Activated CD4-positive, alpha-beta T cell treated with anti-CD3 and anti-CD28 coated beads, Interleukin-2, Interleukin-6, amounts not matched to agents 100 ng/mL and 50 ng/mL, durations not matched to agents 16 hours and 8 hours (primary cell): ENCODE measurements around the gene MYO1B.

ENCODE experiments used
- DNase-seq: peaks from one replicate; pipeline ENCODE4 v3.0.0-alpha.2; 2020

Gene MYO1B

DNA sequence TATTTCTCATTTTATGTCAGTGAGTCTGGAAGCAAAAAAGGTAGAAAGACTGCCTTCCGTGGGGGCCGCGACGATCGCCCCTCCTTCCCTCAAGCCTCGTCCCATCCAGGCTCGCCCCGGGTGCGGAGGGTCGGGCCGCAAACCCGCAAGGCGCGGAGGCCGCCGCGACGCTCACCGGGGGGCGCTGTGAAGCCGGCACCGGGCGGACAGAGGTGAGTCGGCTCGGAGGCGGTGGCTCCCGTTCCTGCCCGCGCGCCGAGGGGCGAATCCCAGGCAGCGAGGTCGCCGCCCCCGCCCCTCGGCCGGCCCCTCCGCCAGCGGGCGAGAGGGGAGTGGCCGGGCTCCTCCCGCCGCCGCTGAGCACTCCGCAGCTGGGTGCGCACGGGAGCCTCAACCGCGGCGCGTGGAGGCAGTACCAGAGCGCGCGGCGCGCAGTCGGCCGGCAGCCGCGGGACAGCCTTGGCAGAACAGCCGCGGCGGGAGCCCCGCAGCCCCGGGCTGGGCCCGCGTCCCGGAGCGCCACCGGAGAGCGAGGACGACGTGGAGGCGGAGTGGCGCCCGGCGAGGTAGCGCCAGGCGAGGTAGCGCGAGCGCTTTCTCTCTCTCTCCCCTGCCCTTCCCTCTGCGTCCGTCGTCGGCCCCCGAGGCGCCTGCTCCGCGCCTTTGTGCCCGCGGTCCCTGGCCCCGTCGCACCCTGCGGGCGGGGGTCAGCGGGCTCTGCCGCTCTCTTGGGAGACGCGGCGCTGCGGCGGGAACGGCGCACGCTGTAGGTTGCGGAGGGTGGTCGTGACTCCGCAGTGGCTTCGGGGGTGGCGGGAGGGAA is at the start of gene MYO1B:
Gene MYO1B (plus strand): TSS at position 359 of the 823 bp plus-strand sequence. CDS start 31,492 bp downstream, outside the sequence.
- peak; percentile 65 for DNase-seq

- DNase-seq = no peak
Measured at GRCh38 chr2:191197096-191197495, 48.1 kb upstream of the MYO1B start.

- DNase-seq = no peak
Measured at GRCh38 chr2:191198271-191198670, 46.9 kb upstream of the MYO1B start.

DNA sequence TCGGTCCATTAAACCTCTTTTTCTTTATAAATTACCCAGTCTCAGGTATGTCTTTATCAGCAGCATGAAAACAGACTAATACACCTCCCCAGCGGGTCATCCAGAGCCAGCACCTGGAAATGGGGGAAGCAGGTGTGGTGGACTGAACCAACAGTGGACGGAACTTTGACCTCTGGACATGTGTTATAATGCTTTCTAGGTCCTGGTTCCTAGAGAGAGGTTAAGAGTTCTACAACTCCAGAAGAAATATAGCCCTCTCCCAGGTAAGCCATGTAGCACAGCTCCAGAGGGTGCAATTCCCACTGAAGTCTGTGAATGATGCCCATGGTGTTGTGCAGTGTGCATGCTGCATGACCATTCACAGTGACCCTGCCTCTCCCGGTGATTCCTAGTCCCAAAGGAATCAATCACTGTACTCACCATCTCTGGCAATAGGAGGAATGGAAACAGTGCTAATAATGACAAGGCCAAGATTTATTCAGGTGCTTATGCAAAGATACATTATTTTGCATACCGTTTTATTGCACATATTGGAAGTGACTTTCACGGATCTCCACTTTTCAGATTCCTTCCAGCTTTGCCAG is 45.2 kb upstream of the MYO1B start:
- no peak for DNase-seq

GRCh38 chr2:191200910-191201309 is 44.3 kb upstream of the MYO1B start:
- no peak for DNase-seq

GRCh38 chr2:191202209-191202721 is 42.9 kb upstream of the MYO1B start:
- DNase-seq = no peak

DNA sequence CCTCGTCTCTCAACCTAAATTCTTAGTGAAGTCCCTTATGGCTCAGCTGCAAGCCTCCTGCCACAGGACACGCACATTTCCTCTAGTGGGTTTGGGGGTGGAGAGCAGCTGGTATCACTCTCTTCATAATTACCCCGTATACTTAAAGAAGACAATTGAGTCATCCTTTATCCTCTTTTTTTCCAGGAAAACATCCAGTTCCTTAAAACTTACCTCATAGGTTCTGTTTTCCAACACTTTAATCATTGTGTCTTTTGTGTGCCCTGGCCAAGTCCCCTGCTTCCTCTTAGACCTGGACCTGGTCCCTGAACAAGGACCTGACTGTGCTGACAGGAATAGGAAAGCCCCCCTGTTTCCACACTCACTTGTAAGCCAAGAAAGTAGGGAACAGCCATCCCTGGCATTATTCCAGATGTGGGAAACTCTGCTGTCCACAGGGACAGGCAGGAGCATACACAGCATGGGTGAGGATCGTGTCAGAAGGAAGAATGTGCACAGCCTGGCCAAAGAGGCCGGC is 42.3 kb upstream of the MYO1B start:
- no peak for DNase-seq

GRCh38 chr2:191204433-191204832 is 40.8 kb upstream of the MYO1B start:
- no peak for DNase-seq

GRCh38 chr2:191206613-191207471 is 38.4 kb upstream of the MYO1B start:
- DNase-seq = peak; percentile 35

DNA sequence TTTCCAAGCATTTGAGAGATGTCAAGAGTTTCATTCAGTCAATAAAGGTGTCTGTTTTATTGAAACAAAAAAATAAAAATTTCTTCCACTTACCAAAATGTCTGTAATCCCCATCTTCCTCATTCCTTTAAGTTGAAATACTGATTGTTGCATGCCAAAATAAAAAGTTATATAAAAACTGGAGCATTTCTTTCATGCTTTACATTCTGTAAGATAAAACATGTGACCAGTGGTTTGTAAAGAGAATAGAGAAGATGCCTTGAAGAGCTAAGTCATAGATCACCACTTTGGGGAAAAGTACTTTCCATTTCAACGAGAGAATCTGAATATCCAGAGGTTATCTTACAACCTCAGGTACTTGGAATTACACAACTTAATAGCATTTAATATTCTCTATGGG is 35.9 kb upstream of the MYO1B start:
- DNase-seq = no peak

DNA sequence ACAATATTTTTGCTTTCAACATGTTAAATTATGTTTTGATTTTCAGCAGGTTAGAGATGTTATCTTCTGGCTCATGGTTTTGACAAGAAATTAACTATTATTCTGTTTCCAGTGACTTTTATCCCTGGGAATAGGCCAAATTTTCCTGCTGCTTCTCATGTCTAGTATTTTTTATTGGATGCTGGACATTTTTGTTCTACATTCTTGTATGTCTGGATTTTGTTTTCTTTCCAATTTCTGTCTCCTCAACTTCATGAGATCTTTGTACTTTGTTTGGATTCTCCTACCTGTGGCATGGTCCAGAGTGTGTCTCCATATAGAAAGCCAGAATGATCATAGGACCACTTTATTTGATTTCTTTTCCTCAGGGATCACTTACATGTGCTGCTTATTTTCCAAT is 33.1 kb upstream of the MYO1B start:
- no peak for DNase-seq

GRCh38 chr2:191213333-191213732 is 31.9 kb upstream of the MYO1B start:
- DNase-seq = no peak

DNA sequence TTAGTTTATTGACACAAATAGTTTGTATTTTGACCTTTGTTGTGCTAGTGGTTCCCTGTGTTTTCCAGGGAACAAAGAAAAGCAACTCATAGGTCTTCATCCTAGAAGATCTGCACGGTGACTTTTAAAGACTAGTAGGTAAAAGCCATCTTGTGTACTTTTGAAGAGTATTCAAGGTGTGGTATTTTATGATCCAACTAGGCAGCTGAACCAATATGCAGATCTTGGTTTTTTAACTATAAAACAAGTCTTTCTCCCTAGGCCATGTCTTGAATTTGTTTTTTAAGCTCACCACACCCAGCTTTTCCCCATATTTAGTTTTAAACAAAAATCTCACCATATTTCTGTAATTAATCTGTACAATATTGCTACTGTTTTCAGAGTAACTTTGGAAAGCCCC is 30.0 kb upstream of the MYO1B start:
- no peak for DNase-seq

GRCh38 chr2:191215666-191216065 is 29.5 kb upstream of the MYO1B start:
- DNase-seq = no peak

- DNase-seq = no peak
Measured at GRCh38 chr2:191217580-191217979, 27.6 kb upstream of the MYO1B start.

- DNase-seq = peak; percentile 59
Measured at GRCh38 chr2:191218292-191218898, 26.8 kb upstream of the MYO1B start.

- DNase-seq = no peak
Measured at GRCh38 chr2:191220671-191221070, 24.5 kb upstream of the MYO1B start.

GRCh38 chr2:191221666-191222065 is 23.5 kb upstream of the MYO1B start:
- DNase-seq = no peak

- DNase-seq = no peak
Measured at GRCh38 chr2:191222507-191222906, 22.7 kb upstream of the MYO1B start.

DNA sequence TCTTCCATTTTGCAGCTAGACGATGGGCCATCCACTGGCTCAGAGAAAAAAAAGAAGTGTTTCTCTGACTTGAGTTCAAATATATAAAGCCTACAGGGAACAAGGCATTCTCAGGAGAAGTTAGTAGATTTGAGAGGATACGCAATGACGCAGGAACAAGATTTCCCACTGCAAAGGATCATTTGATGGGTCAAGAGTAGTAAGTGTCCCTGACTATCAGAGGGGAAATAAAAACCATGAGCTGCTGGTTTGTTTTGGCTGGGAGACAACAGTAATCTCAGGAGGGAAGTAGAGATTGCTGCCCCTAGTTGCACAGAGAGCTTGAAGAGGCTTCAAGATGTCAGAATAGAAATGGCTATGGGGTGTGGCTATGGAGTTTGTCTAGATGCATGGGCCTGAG is 22.3 kb upstream of the MYO1B start:
- no peak for DNase-seq

DNA sequence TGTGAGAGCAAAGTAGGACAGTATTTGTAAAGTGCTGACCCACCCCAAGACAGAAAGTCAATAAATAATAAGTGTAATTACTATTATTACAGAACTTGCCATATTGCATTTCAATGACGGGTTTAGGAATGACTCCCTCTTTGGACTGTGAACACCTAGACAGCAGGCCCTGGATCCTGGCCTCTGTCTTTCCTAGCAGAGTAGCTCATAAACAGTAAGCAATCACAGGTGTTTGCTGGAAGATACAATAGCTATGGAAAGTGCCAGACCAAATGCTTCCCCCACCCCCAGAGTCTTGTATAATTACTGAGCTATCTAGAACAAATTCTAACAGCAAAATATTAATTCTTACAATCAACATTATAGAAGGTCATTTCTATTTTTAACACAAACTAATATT is 20.1 kb upstream of the MYO1B start:
- no peak for DNase-seq

DNA sequence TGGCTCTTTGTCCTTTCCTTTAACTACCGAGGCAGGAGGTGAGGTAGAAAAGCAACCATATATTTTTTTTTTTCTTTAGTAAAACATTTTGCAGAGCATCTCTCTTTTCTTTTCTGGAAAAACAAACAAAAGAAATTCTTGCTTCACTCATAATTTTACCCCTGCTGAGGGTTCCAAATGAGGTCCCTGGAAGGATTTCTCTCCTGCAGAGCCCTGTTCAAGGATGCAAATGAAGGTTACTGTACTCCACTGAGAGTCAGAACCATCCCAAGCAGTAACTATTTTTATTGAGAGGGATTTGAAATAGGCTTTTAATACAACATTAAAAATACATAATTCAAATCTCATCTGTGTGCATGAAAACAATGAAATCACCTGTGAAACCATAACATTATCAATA is 19.5 kb upstream of the MYO1B start:
- no peak for DNase-seq

GRCh38 chr2:191226196-191226595 is 19.0 kb upstream of the MYO1B start:
- no peak for DNase-seq
